Fibroblast of the aortic adventitia (primary cell): ENCODE measurements around the gene SAA1. TPM values are rescaled to one million over a fixed set of nuclear protein-coding genes. Genes with fewer than 3 reads are reported as not detected.
A peak's percentile ranks its signal among the peaks of the same experiment; 100 is the strongest.
"Not testable (repeated sequence)": the region's sequence is repeated elsewhere in the genome, so short reads cannot be mapped to it uniquely, and the experiment has no call there.

Experiments used
- DNase-seq: peaks from one replicate; pipeline ENCODE4 v3.0.0-alpha.2; 2010; ENCODE audit warnings: low read depth
- H3K4me3 ChIP-seq: 2 replicates; pipeline ENCODE4 v1.5.1; 2011; ENCODE audit warnings: low read depth, mild to moderate bottlenecking, control low read depth, low read length, moderate library complexity
- CTCF ChIP-seq: IDR thresholded peaks from 2 replicates; pipeline ENCODE4 v1.5.1; 2011; ENCODE audit warnings: mild to moderate bottlenecking, low read length, control low read depth, inconsistent platforms; ENCODE audit not compliant: insufficient read depth
- total RNA-seq: library from RNA; depleted of rRNA; stranded (reverse); fragments of >200 nt; gene quantifications from 2 replicates; pipeline ENCODE4 v1.2.3, GENCODE V29; 2012; ENCODE audit warnings: low replicate concordance

SAA1 gene
- total RNA-seq, 1 donor = not detected

GRCh38 chr11:18259259-18259658 is 6.8 kb upstream of the SAA1 start:
- DNase-seq = no peak
- no peak for TF ChIP-seq CTCF
- no peak overlapping the region for H3K4me3 ChIP-seq

DNA sequence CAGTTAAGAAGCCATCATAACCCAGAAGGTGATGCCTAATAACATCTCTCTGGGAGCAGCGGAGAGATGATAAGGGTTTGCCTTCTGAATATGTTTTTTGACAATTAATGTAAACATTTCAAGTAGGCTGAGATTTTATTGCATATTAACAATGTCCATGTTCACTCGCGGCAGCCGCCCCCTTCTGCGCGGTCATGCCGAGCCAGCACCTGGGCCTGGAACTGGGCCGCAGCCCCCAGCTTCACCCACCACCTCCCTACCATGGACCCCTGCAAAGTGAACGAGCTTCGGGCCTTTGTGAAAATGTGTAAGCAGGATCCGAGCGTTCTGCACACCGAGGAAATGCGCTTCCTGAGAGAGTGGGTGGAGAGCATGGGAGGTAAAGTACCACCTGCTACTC is 4.3 kb upstream of the SAA1 start:
- no peak for TF ChIP-seq CTCF
- no peak overlapping the region for H3K4me3 ChIP-seq
- no peak for DNase-seq

GRCh38 chr11:18262681-18263350 is 3.2 kb upstream of the SAA1 start:
- H3K4me3 ChIP-seq = not testable (repeated sequence)
- peak; percentile 25 for DNase-seq

DNA sequence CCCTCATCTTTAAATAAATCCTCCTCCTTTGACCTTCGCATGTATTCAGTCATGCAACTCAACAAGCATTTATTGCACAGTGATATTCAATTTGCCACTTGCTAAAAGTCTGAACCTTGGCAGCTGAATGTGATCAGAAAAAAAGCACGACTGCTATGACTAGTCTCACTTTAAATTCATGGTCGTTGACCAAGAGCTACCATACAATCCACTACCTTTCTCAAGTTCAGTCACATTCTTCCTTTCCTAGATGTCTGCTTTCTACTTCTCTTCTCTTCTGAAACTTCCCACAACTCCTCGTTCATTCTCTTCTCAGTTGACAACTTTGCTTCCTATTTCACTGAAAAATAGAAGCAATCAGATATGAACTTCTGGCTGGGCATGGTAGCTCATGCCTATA is 2.0 kb upstream of the SAA1 start:
- no peak overlapping the region for H3K4me3 ChIP-seq
- no peak for DNase-seq
- TF ChIP-seq CTCF = no peak

DNA sequence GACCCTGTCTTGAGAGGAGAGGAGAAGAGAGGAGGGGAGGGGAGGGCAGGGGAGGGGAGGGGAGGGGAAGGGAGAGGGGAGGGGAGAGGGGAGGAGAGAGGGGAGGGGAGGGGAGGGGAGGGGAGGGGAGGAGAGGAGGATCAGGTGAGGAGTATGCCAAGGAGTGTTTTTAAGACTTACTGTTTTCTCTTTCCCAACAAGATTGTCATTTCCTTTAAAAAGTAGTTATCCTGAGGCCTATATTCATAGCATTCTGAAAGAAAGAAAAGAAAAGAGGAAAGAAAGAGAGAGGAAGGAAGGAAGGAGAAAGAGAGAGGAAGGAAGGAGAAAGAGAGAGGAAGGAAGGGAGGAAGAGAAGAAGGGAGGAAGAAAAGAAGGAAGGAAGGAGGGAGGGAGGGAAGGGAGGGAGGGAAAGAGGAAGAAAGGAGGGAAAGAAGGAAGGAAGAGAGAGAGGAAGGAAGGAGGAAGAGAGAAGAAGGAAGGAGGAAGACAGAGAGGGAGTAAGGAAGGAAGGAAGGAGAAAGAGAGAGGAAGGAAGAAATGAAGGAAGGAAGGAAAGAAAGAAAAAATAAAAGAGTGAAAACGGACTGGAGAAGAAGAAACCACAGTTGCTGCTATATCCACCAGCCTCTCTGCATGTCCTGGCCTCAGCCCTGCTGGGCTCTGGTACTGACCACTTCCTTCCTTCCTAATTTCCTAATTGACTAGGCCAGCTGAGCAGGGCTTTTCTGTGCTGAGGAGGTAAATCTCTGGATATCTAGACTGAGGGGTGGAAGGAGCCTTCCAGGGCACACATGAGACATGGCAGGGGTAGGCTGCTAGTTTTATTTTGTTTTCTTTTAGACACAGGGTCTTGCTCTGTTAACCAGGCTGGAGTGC is 1.1 kb upstream of the SAA1 start:
- DNase-seq = no peak
- no peak overlapping the region for H3K4me3 ChIP-seq
- no peak for TF ChIP-seq CTCF

DNA sequence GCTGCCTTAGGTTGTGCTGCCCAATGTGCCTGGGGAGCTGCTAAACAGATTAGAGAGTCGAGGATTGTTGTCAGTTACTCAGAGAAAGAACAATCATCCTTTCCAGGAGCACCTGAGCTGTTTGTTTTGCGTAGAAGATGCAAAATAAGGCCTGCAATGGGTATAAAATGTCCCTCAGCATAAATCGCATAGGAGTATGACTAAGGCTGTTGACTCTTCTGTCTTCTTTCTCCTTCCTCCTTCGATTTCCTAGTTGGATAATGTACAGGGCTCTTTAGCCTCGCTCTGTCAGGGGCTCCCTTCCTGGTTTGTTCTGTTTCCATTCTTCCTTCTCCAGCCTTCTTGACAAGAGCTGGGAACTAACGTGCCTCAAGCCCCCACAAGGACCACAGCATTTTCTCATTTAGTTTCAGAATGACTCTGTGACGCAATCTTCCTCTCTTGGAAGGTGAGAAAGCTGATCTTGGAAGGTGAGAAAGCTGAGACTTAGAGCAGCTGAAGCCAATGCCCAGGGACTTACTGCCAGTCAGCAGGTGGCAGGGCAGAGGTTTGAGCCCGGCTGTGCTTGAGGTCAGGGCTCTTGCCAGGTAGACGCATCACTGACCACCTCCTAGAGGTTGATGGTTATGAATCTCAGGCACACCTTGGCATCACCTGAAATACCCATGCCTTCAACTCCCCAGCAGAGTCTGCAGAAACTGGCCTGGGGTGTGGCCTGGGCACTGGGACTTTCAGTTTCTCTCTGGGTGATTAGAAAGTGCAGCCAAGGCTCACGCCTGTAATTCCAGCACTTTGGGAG is 1.5 kb downstream of the SAA1 start:
- DNase-seq, H3K4me3 ChIP-seq: not testable (repeated sequence)

DNA sequence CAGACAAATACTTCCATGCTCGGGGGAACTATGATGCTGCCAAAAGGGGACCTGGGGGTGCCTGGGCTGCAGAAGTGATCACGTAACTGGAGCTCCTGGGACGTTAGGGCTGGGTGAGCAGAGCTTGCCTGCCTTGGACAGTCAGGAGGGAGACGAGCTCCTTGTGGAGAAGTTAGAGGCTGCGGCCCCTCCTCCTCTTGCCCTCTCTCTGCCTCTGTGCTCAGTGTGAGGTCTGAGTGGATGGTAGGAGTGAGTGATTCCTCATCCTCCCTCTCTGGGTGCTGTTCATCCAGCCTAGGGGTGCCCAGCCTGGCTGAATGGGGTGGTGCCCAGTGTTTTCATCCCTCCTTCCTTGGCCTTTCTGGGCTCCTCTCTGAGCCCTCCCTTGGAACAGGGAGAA is 3.2 kb downstream of the SAA1 start:
- not testable (repeated sequence) for H3K4me3 ChIP-seq, DNase-seq

DNA sequence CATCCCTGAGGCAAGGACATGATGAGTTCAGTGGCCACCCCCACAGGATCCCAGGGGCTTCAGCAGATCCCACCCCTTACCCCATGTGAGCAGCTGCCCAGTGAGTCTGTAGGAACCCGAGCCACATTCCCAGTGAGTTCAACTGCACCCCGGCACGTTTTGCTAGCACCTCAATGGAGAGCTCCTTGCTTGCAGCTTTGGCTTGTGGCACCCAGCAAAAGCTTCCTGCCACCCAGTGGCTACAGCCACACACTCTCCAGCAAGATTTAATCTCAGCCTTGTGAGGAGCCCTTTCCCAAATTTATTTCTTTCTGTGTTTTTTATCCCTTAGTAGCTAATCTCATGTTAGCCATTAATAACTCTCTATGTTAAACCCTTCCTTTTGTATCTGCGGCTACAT is 4.0 kb downstream of the SAA1 start:
- no peak for DNase-seq
- TF ChIP-seq CTCF = no peak
- no peak overlapping the region for H3K4me3 ChIP-seq
